CD14-positive monocyte (primary cell): ENCODE measurements around the gene FAM47E. TPM values are rescaled to one million over a fixed set of nuclear protein-coding genes. Genes with fewer than 3 reads are reported as not detected.

Source experiments
- DNase-seq, 3 donors: peaks; one replicate each; pipeline ENCODE4 v3.0.0-alpha.2; 2011 to 2022
- H2AFZ ChIP-seq: 2 replicates; pipeline ENCODE4 v1.6.0; 2012; ENCODE audit warnings: mild to moderate bottlenecking, low read depth, low read length, inconsistent platforms; ENCODE audit not compliant: insufficient read depth, poor library complexity, severe bottlenecking
- H3K27ac ChIP-seq, 2 donors: 1 replicate in 1 of 2; 2 replicates in 1 of 2; pipeline ENCODE4 v1.5.1; 2012 to 2013; ENCODE audit warnings: low read length in 2 of 2, control low read depth in 1 of 2, inconsistent platforms in 1 of 2, low read depth in 1 of 2, mild to moderate bottlenecking in 1 of 2
- H3K27me3 ChIP-seq, 2 donors: one replicate each; pipeline versions ENCODE4 v1.6.0 to v1.6.1; 2011 to 2013; ENCODE audit warnings: low read length in 2 of 2; ENCODE audit not compliant: control insufficient read depth in 2 of 2, insufficient read depth in 2 of 2
- H3K36me3 ChIP-seq, 2 donors: replicated peaks in 1 of 2; 1 replicate in 1 of 2; 2 replicates in 1 of 2; pipeline versions ENCODE4 v1.5.1 to v1.6.1; 2012 to 2013; ENCODE audit warnings: low read length in 2 of 2, control low read depth in 1 of 2, inconsistent platforms in 1 of 2, mild to moderate bottlenecking in 1 of 2; ENCODE audit not compliant: insufficient read depth in 2 of 2, control insufficient read depth in 1 of 2
- H3K4me1 ChIP-seq, 2 donors: 1 replicate in 1 of 2; 2 replicates in 1 of 2; pipeline versions ENCODE4 v1.5.1 to v1.6.1; 2012 to 2013; ENCODE audit warnings: low read length in 2 of 2, control low read depth in 1 of 2, inconsistent platforms in 1 of 2, mild to moderate bottlenecking in 1 of 2, moderate library complexity in 1 of 2; ENCODE audit not compliant: insufficient read depth in 2 of 2, control insufficient read depth in 1 of 2
- H3K4me2 ChIP-seq: replicated peaks from 2 replicates; pipeline ENCODE3; 2012; ENCODE audit warnings: low read length, moderate library complexity, mild to moderate bottlenecking; ENCODE audit not compliant: poor library complexity, severe bottlenecking; ENCODE audit errors: extremely low read depth
- H3K4me3 ChIP-seq, 3 experiments: fragments of 200-600 bp in 1 of 3; sonication (generic) in 1 of 3; replicated peaks in 1 of 3; 1 replicate in 2 of 3; 2 replicates in 1 of 3; pipeline ENCODE4 v1.5.1; 2011 to 2013; ENCODE audit warnings: low read length in 3 of 3, mild to moderate bottlenecking in 3 of 3, control low read depth in 2 of 3, low read depth in 2 of 3, inconsistent platforms in 1 of 3, moderate library complexity in 1 of 3
- H3K79me2 ChIP-seq: 2 replicates; pipeline ENCODE4 v1.6.0; 2012; ENCODE audit warnings: mild to moderate bottlenecking, control low read depth, inconsistent platforms, low read length, moderate library complexity; ENCODE audit not compliant: insufficient read depth
- H3K9ac ChIP-seq: 2 replicates; pipeline ENCODE4 v1.6.0; 2017; ENCODE audit warnings: low read length, mild to moderate bottlenecking; ENCODE audit not compliant: insufficient read depth, poor library complexity, severe bottlenecking
- H3K9me3 ChIP-seq, 2 donors: replicated peaks in 1 of 2; 1 replicate in 1 of 2; 2 replicates in 1 of 2; pipeline versions ENCODE4 v1.5.1 to v1.6.1; 2012 to 2013; ENCODE audit warnings: low read length in 2 of 2, control low read depth in 1 of 2; ENCODE audit not compliant: control insufficient read depth in 1 of 2, insufficient read depth in 1 of 2
- H4K20me1 ChIP-seq: 2 replicates; pipeline ENCODE4 v1.6.0; 2012; ENCODE audit warnings: mild to moderate bottlenecking, low read length, control low read depth, moderate library complexity; ENCODE audit not compliant: insufficient read depth
- H3K27ac Mint-ChIP-seq, 7 donors: one replicate each; pipeline ENCODE4 v1.8.0; 2020; ENCODE audit warnings: mild to moderate bottlenecking in 7 of 7, mixed read lengths in 7 of 7, moderate library complexity in 6 of 7, inconsistent platforms in 2 of 7
- H3K27me3 Mint-ChIP-seq, 3 donors: one replicate each; pipeline ENCODE4 v1.8.0; 2021 to 2022; ENCODE audit warnings: low read depth in 3 of 3, mild to moderate bottlenecking in 3 of 3, mixed read lengths in 3 of 3, moderate library complexity in 3 of 3, inconsistent platforms in 1 of 3
- H3K36me3 Mint-ChIP-seq, 2 donors: one replicate each; pipeline ENCODE4 v1.8.0; 2020; ENCODE audit warnings: mixed read lengths in 2 of 2, inconsistent platforms in 1 of 2, mild to moderate bottlenecking in 1 of 2
- H3K4me1 Mint-ChIP-seq: one replicate; pipeline ENCODE4 v1.8.0; 2020; ENCODE audit warnings: mild to moderate bottlenecking, mixed read lengths
- H3K4me3 Mint-ChIP-seq, 2 donors: one replicate each; pipeline ENCODE4 v1.8.0; 2020; ENCODE audit warnings: mild to moderate bottlenecking in 2 of 2, mixed read lengths in 2 of 2, moderate library complexity in 1 of 2
- H3K9me3 Mint-ChIP-seq, 7 donors: one replicate each; pipeline ENCODE4 v1.8.0; 2020 to 2022; ENCODE audit warnings: mixed read lengths in 7 of 7, mild to moderate bottlenecking in 6 of 7, moderate library complexity in 6 of 7, inconsistent platforms in 2 of 7
- CTCF ChIP-seq: fragments of 200-600 bp; IDR thresholded peaks from one replicate; pipeline ENCODE4 v1.8.0; 2022; ENCODE audit warnings: antibody characterized with exemption, mild to moderate bottlenecking
- WGBS: methylation state at CpG from one replicate; pipeline ENCODE4 v1.1.5; 2013; ENCODE audit warnings: missing lambda C conversion rate; ENCODE audit not compliant: insufficient coverage; 5-methylcytosine and 5-hydroxymethylcytosine counted together
- intact Hi-C, 2 donors: fragments of 100-400 bp; cut with micrococcal nuclease; formaldehyde crosslinking; loops; one replicate each; pipeline versions ENCODE4 v1.15.0 to v1.15.1; 2023
- polyA plus RNA-seq, 3 donors: library from polyadenylated mRNA; depleted of rRNA in 1 of 3; unstranded in 2 of 3; stranded (reverse) in 1 of 3; fragments of 300-500 nt in 2 of 3; fragments of >200 nt in 1 of 3; fragmentation: Illumina TruSeq in 2 of 3; gene quantifications; 1 replicate in 2 of 3; 2 replicates in 1 of 3; pipeline ENCODE4 v1.2.3, GENCODE V29; 2012 to 2021

The FAM47E gene
- polyA plus RNA-seq, 3 donors: 0.31 TPM; not detected in 2

GRCh38 chr4:76233967-76234678 lies 17.4 kb upstream of the FAM47E start:
- Histone ChIP-seq H3K9me3 (peaks cover 0 to 16% of the 10 kb centered on the region in 2 donors), H3K9ac (no peak overlapping the region), H3K4me1 (no peaks in the 10 kb centered on the region), H3K4me3 (peak overlapping the region in 2 of 3 experiments; percentile 15 to 52), H3K79me2 (no peaks in the 10 kb centered on the region), H3K36me3 (no peaks in the 10 kb centered on the region), H3K27me3 (no peaks in the 10 kb centered on the region), H4K20me1 (no peaks in the 10 kb centered on the region), H3K4me2 (peak overlapping the region; percentile 50), H3K27ac (peak overlapping the region in 1 of 2 donors; percentile 12), H2AFZ (peak overlapping the region; percentile 58)
- H3K9me3 Mint-ChIP-seq: peaks cover 5 to 15% (median 10%) of the 10 kb centered on the region in 7 donors
- WGBS: 88% methylated on average over 11 of the region's 14 CpGs
- intact Hi-C loops: no loop called here
- DNase-seq: no peak
- peaks cover 0 to 1% of the 10 kb centered on the region in 2 donors for H3K36me3 Mint-ChIP-seq
- TF ChIP-seq CTCF: no peak
- H3K27ac Mint-ChIP-seq: peak overlapping the region in 1 of 7 donors; percentile 48
- peak overlapping the region in 1 of 2 donors; percentile 76 for H3K4me3 Mint-ChIP-seq
- peaks cover 4% of the 10 kb centered on the region for H3K4me1 Mint-ChIP-seq
- peaks cover 0 to 3% (median 0%) of the 10 kb centered on the region in 3 donors for H3K27me3 Mint-ChIP-seq

GRCh38 chr4:76234679-76235044 lies 16.9 kb upstream of the FAM47E start:
- Histone ChIP-seq H2AFZ (peak overlapping the region; percentile 58), H3K9me3 (peaks cover 0 to 12% of the 10 kb centered on the region in 2 donors), H3K4me2 (peak overlapping the region; percentile 50), H3K27me3 (no peaks in the 10 kb centered on the region), H3K79me2 (no peaks in the 10 kb centered on the region), H3K27ac (peak overlapping the region in 1 of 2 donors; percentile 12), H4K20me1 (no peaks in the 10 kb centered on the region), H3K4me1 (no peaks in the 10 kb centered on the region), H3K4me3 (peak overlapping the region in 2 of 3 experiments; percentile 1 to 52), H3K36me3 (no peaks in the 10 kb centered on the region), H3K9ac (no peak overlapping the region)
- Mint-ChIP-seq H3K4me3 (peak overlapping the region in 1 of 2 donors; percentile 76), H3K9me3 (peaks cover 4 to 13% (median 7%) of the 10 kb centered on the region in 7 donors), H3K36me3 (no peaks in the 10 kb centered on the region), H3K27ac (no peak overlapping the region), H3K27me3 (no peaks in the 10 kb centered on the region), H3K4me1 (peaks cover 4% of the 10 kb centered on the region)
- intact Hi-C loops: no loop called here
- 100% methylated on average over 2 of the region's 5 CpGs for WGBS
- DNase-seq: no peak
- TF ChIP-seq CTCF: no peak
